Stimulated activated naive CD8-positive, alpha-beta T cell treated with anti-CD3 and anti-CD28 coated beads, Interleukin-15, Interleukin-2, amounts not matched to agents 100 ng/mL and 50 ng/mL, for 24 hours (primary cell): ENCODE results near the gene ODF2.
"Not testable (repeated sequence)": the region's sequence is repeated elsewhere in the genome, so short reads cannot be mapped to it uniquely, and the experiment has no call there.

ENCODE experiments used
- H3K27ac Mint-ChIP-seq: one replicate; pipeline ENCODE4 v1.8.0; 2021; ENCODE audit warnings: mild to moderate bottlenecking, mixed read lengths
- H3K27me3 Mint-ChIP-seq: one replicate; pipeline ENCODE4 v1.8.0; 2021; ENCODE audit warnings: mixed read lengths
- H3K36me3 Mint-ChIP-seq: one replicate; pipeline ENCODE4 v1.8.0; 2021; ENCODE audit warnings: low read depth, mixed read lengths
- H3K4me1 Mint-ChIP-seq: one replicate; pipeline ENCODE4 v1.8.0; 2021; ENCODE audit warnings: low read depth, mixed read lengths
- H3K4me3 Mint-ChIP-seq: one replicate; pipeline ENCODE4 v1.8.0; 2021; ENCODE audit warnings: mild to moderate bottlenecking, mixed read lengths
- H3K9me3 Mint-ChIP-seq: one replicate; pipeline ENCODE4 v1.8.0; 2021; ENCODE audit warnings: mixed read lengths

ODF2 gene

DNA sequence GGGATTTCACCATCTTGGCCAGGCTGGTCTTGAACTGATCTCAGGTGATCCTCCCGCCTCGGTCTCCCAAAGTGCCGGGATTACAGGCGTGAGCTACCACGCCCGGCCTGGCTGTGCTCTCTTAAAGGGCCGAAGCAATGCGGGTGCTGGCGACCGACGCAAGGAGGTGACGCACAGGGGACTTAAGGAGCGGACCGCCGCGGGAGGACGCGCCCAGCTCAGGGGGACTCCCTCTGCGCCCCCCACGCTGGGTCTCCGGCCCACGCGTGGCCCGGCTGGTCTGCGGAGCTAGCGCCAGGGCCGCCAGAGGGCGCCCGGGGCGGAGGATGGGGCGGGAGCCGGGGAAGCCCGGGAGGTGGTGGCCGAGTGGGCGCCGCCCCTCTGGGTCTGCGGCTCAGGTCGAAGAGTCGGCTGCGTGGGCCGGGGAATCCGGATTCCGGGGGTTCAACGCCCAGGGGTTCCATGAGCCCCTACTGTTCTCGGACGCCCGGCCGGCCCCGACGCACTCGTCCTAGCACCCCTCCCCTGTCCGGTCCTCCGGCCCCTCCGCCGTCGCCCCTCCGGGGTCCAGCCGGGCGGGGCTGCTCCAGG, 35.7 kb upstream of the ODF2 start:
- no peaks in the 10 kb centered on the region for H3K9me3 Mint-ChIP-seq
- no peak overlapping the region for H3K27ac Mint-ChIP-seq
- peaks cover 27% of the 10 kb centered on the region for H3K27me3 Mint-ChIP-seq
- peaks cover 14% of the 10 kb centered on the region for H3K4me1 Mint-ChIP-seq
- no peaks in the 10 kb centered on the region for H3K36me3 Mint-ChIP-seq
- peak overlapping the region; percentile 77 for H3K4me3 Mint-ChIP-seq

DNA sequence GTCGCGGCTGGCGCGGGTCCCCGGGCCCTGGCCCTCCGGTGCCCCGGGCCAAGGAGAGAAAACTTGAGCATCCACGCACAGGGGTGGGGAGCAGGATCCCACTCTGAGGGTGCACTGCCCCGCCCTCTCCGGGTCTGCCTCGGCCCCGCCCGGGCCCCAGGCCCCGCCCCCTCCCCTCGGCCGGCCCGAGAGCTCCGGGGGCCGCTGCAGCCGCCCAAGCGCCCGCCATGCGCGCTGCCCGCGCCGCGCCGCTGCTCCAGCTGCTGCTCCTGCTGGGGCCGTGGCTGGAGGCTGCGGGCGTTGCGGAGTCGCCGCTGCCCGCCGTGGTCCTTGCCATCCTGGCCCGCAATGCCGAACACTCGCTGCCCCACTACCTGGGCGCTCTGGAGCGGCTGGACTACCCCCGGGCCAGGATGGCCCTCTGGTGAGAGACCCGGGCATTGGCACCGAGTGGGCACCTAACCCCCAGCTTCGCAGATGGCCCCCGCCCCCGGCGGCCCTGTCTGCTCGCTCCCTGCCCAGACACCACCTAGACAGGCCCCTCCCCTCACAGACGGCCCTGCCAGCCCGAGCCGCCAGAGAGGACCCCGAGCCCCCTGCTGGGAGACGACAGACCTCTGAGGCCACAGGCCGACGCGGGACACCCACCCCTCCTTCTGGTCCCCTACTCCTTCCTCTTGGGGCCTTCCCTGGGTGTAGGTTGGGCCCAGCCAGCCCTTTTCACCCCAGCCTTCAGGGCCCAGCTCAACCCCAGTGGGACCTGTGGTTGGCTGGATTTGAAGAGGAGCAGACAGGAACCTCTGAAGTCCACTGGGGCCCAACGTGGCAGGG, 34.9 kb upstream of the ODF2 start, which contains the start of gene CERCAM:
CERCAM (plus strand) TSS at position 207 of the 831 bp plus-strand sequence; CDS start at position 228, 21 bp downstream.
- H3K36me3 Mint-ChIP-seq, result no peaks in the 10 kb centered on the region
- H3K27me3 Mint-ChIP-seq, result peaks cover 22% of the 10 kb centered on the region
- H3K9me3 Mint-ChIP-seq, result no peaks in the 10 kb centered on the region
- peaks cover 14% of the 10 kb centered on the region for H3K4me1 Mint-ChIP-seq
- no peak within 1 kb of the TSS for H3K27ac Mint-ChIP-seq
- peak within 1 kb of the TSS; percentile 77 for H3K4me3 Mint-ChIP-seq

DNA sequence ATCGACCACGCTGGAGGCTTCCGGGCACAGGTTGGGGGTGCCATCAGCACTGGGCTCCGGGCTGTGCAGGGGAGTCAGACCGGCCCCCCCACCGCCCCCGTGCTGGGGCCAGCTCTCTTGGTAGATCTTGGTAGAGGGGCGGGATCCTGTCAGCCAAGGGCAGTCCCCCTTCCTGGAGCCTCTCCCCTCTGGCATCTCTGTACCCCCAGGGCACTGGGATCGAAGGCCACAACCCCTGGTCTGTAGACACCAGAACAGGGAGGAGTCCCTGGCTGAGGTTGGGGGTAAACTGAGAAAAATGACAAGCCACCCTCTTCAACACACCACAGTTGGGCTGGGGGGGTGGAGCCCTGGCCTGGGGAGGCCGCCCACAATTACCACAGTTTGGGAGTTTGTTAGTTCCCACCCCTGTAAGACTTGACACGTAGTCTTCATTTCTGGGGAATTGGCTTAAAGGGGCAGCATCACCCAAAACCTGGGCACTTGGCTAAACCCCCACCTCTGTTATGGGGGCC, 34.3 kb upstream of the ODF2 start:
- Mint-ChIP-seq H3K4me1 (peaks cover 14% of the 10 kb centered on the region), H3K36me3 (no peaks in the 10 kb centered on the region), H3K9me3 (no peaks in the 10 kb centered on the region), H3K27ac (no peak overlapping the region), H3K27me3 (peaks cover 15% of the 10 kb centered on the region), H3K4me3 (peak overlapping the region; percentile 56)

DNA sequence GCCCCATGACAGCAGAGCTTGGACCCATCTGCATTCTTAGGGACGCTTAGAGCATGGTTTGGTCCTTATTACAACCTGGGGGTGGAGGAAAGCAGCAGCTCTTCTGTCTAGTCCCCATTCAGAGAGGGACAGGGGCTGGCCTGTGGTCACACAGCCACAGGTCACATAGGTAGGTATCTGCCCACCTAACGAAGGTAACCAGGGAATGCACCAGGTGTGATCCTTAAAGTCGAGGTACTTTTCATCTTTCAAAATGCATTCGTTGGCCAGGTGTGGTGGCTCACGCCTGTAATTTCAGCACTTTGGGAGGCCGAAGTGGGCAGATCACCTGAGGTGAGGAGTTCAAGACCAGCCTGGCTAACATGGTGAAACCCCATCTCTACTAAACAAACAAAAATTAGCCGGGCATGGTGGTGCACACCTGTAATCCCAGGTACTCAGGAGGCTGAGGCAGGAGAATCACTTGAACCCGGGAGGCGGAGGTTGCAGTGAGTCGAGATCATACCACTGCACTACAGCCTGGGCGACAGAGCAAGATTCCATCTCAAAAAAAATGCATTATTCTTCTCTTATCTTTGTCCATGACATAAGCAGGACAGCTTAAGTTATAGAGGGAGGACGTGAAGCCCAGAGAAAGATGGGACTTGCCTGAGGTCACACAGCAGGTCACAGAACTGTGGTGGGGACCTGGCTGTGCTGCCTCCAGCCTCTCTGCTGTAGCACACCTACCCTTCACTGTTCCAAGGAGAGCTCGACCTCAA, 33.6 kb upstream of the ODF2 start:
- not testable (repeated sequence) for H3K27ac Mint-ChIP-seq, H3K4me3 Mint-ChIP-seq, H3K36me3 Mint-ChIP-seq, H3K9me3 Mint-ChIP-seq
- Mint-ChIP-seq H3K27me3 (peaks cover 13% of the 10 kb centered on the region), H3K4me1 (peaks cover 14% of the 10 kb centered on the region)

DNA sequence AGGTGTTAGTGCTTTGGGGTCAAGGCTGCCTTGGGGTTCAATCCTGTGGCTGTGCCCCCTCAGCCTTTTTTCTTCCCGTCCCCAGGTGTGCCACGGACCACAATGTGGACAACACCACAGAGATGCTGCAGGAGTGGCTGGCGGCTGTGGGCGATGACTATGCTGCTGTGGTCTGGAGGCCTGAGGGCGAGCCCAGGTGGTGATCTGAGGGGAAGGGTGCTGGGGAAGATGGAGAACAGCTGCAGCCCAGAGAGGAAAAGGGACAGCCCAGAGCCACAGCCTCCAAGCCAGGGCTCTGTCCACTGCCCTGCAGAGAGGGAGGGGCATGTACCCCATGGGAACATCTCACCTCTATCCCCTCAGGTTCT, 33.0 kb upstream of the ODF2 start:
- H3K27ac Mint-ChIP-seq, result no peak overlapping the region
- peaks cover 14% of the 10 kb centered on the region for H3K4me1 Mint-ChIP-seq
- H3K36me3 Mint-ChIP-seq, result no peaks in the 10 kb centered on the region
- peaks cover 13% of the 10 kb centered on the region for H3K27me3 Mint-ChIP-seq
- no peak overlapping the region for H3K4me3 Mint-ChIP-seq
- no peaks in the 10 kb centered on the region for H3K9me3 Mint-ChIP-seq

DNA sequence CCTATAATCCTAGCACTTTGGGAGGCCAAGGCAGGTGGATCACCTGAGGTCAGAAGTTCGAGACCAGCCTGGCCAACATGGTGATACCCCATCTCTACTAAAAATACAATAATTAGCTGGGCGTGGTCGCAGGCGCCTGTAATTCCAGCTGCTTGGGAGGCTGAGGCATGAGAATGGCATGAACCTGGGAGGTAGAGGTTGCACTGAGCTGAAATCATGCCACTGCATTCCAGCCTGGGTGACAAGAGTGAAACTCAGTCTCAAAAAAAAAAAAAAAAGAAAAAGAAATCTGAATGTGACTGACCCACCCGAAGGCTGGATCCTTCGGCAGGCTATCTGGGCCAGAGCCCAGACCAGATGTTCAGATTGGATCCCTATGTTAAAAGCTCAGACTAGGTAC, 32.5 kb upstream of the ODF2 start:
- H3K4me1 Mint-ChIP-seq, result peaks cover 14% of the 10 kb centered on the region
- H3K36me3 Mint-ChIP-seq, H3K9me3 Mint-ChIP-seq, H3K4me3 Mint-ChIP-seq, H3K27ac Mint-ChIP-seq: not testable (repeated sequence)
- H3K27me3 Mint-ChIP-seq, result peaks cover 13% of the 10 kb centered on the region

DNA sequence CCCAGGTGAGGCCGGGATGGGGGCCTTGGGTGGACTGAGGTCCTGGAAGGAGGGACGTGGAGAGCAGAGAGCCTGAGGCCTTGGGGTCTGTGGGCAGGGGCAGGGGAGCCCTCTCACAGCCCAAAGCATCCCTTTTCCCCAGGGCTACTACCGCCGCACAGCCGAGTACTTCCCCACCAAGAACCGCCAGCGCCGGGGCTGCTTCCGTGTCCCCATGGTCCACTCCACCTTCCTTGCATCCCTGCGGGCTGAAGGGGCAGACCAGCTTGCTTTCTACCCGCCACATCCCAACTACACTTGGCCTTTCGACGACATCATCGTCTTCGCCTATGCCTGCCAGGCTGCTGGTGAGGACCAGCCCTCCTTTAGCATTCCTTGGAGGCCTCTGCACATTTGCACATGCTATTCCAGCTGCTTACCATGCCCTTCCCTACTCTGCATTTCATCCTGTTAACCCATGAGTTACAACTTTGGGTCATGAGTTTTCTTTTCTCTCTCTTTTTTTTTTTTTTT, 31.5 kb upstream of the ODF2 start:
- no peak overlapping the region for H3K4me3 Mint-ChIP-seq
- peaks cover 6% of the 10 kb centered on the region for H3K27me3 Mint-ChIP-seq
- H3K4me1 Mint-ChIP-seq, result peaks cover 13% of the 10 kb centered on the region
- no peaks in the 10 kb centered on the region for H3K36me3 Mint-ChIP-seq
- no peaks in the 10 kb centered on the region for H3K9me3 Mint-ChIP-seq
- H3K27ac Mint-ChIP-seq, result no peak overlapping the region

DNA sequence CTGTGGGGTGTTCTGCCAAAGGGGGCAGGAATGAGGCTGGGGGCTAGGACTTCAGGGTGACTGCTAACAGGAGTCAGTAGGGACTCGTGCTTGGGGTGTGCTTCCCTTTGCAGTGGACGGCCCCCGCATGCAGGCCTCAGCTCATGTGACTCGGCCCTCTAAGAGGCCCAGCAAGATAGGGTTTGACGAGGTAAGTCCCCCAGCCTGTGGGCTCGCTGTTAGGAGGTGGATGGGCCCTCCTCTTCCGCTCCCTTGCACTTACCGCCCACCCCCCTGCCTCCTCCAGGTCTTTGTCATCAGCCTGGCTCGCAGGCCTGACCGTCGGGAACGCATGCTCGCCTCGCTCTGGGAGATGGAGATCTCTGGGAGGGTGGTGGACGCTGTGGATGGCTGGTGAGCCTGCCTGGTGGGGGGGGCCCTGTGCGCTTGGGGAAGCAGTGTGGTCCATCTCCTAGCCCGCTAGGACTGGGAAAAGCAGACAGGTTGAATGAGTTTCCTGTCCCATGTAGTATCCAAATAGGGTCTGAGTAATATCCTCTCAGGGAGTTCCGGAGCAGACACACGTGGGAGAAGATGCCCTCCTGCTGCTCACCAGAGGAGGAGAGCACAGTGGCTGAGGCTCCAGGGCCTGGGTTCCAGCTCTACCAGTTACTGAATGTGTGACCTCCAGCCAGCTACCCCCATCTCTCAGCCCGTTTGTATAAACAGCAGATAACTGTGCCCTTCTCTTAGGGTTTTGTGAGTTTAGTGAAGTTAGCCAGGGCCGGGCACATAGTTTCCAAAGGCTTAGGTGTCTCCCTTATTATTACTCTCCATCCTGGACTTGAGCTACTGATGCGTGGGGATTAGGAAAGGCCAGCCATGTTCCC, 26.9 kb upstream of the ODF2 start:
- no peak overlapping the region for H3K4me3 Mint-ChIP-seq
- H3K36me3 Mint-ChIP-seq, result no peaks in the 10 kb centered on the region
- H3K9me3 Mint-ChIP-seq, result no peaks in the 10 kb centered on the region
- no peak overlapping the region for H3K27ac Mint-ChIP-seq
- no peaks in the 10 kb centered on the region for H3K4me1 Mint-ChIP-seq
- no peaks in the 10 kb centered on the region for H3K27me3 Mint-ChIP-seq

DNA sequence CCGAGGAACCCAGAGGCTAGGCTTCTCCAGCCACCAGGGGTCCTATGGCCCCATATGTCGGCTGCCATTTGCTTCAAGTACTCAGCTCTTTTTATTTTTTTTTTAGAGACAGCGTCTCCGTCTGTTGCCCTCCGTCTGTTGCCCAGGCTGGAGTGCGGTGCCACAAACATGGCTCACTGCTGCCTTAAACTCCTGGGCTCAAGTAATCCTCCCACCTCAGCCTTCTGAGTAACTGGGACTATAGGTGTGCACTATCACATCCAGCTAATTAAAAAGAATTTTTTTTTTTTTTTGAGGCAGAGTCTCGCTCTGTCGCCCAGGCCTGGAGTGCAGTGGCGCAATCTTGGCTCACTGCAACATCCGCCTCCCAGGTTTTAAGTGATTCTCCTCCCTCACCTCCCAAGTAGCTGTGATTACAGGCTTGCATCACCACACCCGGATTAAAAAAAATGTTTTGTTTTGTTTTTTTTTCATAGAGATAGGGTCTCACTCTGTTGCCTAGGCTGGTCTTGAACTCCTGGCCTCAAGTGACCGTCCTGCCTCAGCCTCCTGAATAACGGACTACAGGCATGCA, 26.2 kb upstream of the ODF2 start:
- no peaks in the 10 kb centered on the region for H3K4me1 Mint-ChIP-seq
- H3K27me3 Mint-ChIP-seq, result no peaks in the 10 kb centered on the region
- H3K4me3 Mint-ChIP-seq, result no peak overlapping the region
- H3K36me3 Mint-ChIP-seq, result no peaks in the 10 kb centered on the region
- no peak overlapping the region for H3K27ac Mint-ChIP-seq
- no peaks in the 10 kb centered on the region for H3K9me3 Mint-ChIP-seq

DNA sequence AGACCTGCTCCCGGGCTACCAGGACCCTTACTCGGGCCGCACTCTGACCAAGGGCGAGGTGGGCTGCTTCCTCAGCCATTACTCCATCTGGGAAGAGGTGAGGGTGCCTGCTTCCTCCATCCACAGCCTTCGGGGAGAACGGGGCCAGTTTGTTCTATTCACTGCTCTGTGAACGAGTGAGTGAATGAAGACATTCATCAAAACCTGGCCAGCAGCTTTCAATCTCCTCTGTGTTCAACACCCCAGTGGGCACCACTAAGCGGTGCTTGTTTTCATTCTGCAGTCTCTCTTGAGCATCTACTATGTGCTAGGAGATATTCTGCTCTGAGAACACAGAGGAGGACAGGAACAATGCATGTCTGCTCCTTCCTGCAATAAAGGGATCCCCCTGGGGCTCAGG, 24.6 kb upstream of the ODF2 start:
- Mint-ChIP-seq H3K4me3 (no peak overlapping the region), H3K9me3 (no peaks in the 10 kb centered on the region), H3K36me3 (no peaks in the 10 kb centered on the region), H3K4me1 (no peaks in the 10 kb centered on the region), H3K27ac (no peak overlapping the region), H3K27me3 (no peaks in the 10 kb centered on the region)

DNA sequence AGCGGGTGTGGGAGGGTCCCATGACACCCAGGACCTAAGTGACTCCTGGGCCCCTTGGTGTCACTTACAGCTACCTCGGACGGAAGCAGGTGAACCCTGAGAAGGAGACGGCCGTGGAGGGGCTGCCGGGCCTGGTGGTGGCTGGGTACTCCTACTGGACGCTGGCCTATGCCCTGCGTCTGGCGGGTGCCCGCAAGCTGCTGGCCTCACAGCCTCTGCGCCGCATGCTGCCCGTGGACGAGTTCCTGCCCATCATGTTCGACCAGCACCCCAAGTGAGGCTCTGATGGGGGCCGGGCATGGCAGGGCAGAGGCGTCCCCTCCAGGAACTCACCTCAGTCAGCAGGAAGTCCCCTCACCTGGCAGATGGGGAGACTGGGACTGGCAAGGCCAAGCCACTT, 21.5 kb upstream of the ODF2 start:
- Mint-ChIP-seq H3K36me3 (no peaks in the 10 kb centered on the region), H3K4me3 (no peak overlapping the region), H3K27me3 (no peaks in the 10 kb centered on the region), H3K4me1 (no peaks in the 10 kb centered on the region), H3K27ac (no peak overlapping the region), H3K9me3 (no peaks in the 10 kb centered on the region)

DNA sequence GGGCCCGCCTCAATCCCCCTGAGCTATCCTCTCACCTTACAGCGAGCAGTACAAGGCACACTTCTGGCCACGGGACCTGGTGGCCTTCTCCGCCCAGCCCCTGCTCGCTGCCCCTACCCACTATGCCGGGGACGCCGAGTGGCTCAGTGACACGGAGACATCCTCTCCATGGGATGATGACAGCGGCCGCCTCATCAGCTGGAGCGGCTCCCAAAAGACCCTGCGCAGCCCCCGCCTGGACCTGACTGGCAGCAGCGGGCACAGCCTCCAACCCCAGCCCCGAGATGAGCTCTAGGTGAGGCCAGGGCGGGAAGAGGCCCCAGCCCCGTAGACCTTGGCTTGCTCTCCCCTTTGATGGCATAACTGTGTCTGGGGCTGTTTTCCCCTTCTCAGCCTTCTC, 20.2 kb upstream of the ODF2 start:
- Mint-ChIP-seq H3K9me3 (no peaks in the 10 kb centered on the region), H3K36me3 (no peaks in the 10 kb centered on the region), H3K4me1 (no peaks in the 10 kb centered on the region), H3K4me3 (no peak overlapping the region), H3K27me3 (no peaks in the 10 kb centered on the region), H3K27ac (no peak overlapping the region)

DNA sequence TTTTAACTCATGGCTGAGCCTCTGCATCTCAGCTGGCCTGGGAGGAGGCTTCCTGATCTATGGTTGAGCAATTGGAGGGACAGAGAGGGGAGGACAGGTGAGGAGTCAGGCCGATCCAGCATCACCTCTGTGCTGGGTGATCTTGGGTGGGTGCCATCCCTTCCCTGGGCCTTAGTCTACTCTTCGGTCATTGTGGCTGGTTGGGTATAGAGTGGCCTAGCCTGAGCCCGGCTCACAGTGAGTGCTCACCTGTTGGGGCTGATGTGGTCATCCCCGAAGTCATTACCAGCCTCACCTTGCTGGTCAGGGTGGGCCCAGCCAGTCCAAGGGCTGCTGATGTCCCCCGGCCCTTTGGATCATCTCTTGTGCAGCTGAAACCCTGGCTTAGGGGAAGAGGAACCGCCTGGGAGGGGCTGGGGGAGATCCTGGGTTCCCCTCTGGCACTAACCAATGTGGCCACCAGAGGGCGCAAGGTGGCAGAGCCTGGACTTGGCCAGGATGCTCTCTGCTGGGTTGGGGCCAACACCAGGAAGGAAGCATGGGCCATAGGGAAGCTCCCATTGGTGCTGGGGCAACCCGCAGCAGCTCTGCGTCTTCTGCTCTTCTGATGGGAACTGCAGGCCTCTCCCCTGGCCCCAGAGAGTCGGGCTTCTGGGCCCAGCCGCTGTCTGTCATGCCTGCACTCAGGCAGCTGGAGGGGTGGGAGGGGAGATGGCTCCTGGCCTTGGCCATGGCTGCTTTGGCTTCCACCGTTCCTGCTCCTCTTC, 17.3 kb upstream of the ODF2 start:
- no peak overlapping the region for H3K4me3 Mint-ChIP-seq
- no peaks in the 10 kb centered on the region for H3K4me1 Mint-ChIP-seq
- H3K9me3 Mint-ChIP-seq, result no peaks in the 10 kb centered on the region
- H3K27me3 Mint-ChIP-seq, result no peaks in the 10 kb centered on the region
- no peak overlapping the region for H3K27ac Mint-ChIP-seq
- H3K36me3 Mint-ChIP-seq, result no peaks in the 10 kb centered on the region
